Endothelial cell of umbilical vein (primary cell): ENCODE data around the gene PPP1R9B. TPM values are rescaled to one million over a fixed set of nuclear protein-coding genes. Genes with fewer than 3 reads are reported as not detected.

Experiments
- BruUV-seq: library from RNA; stranded (reverse); fragments of 400-500 nt; replicated peaks from 2 replicates; lab custom pipeline; 2021; lab: Mats Ljungman, UMichigan
- CTCF ChIA-PET: fragments of 300-600, 350-600 bp; sonication (Branson Sonifier 250); formaldehyde crosslinking; loops from one replicate; lab custom pipeline; 2021; ENCODE audit warnings: antibody characterized with exemption, inconsistent platforms; lab: Charles Lee
- POLR2A ChIA-PET: fragments of 300-600, 350-600 bp; sonication (Branson Sonifier 250); formaldehyde crosslinking; loops from one replicate; lab custom pipeline; 2021; ENCODE audit warnings: antibody characterized with exemption, inconsistent platforms; lab: Charles Lee
- DNase-seq: peaks from one replicate; pipeline ENCODE4 v3.0.0-alpha.2; 2011; ENCODE audit warnings: low read depth, low spot score
- FAIRE-seq: peaks from 2 replicates; lab custom pipeline; 2011; peaks lifted over from hg19 to GRCh38; lab: Jason Lieb, UNC
- H2AFZ ChIP-seq: 2 replicates; pipeline ENCODE4 v1.6.0; 2012; ENCODE audit warnings: low read depth, low read length, control low read depth, inconsistent platforms
- H3K27ac ChIP-seq: 2 replicates; pipeline ENCODE4 v1.5.1; 2011; ENCODE audit warnings: low read depth, mild to moderate bottlenecking, control low read depth, low read length, moderate library complexity; ENCODE audit not compliant: insufficient read depth
- H3K27me3 ChIP-seq, 2 experiments: 2 replicates each; pipeline versions ENCODE4 v1.6.0 to v1.6.1; 2011; ENCODE audit warnings: low read length in 2 of 2, mixed read lengths in 1 of 2; ENCODE audit not compliant: control insufficient read depth in 2 of 2, insufficient read depth in 2 of 2
- H3K36me3 ChIP-seq, 2 experiments: 2 replicates in 1 of 2; 3 replicates in 1 of 2; pipeline ENCODE4 v1.5.1; 2011; ENCODE audit warnings: low read length in 2 of 2, mild to moderate bottlenecking in 1 of 2, moderate library complexity in 1 of 2; ENCODE audit not compliant: control insufficient read depth in 2 of 2, insufficient read depth in 2 of 2; ENCODE audit errors: extremely low read depth in 1 of 2
- H3K4me1 ChIP-seq: 3 replicates; pipeline ENCODE4 v1.5.1; 2011; ENCODE audit warnings: mild to moderate bottlenecking, low read length; ENCODE audit not compliant: control insufficient read depth, insufficient read depth; ENCODE audit errors: extremely low read depth
- H3K4me2 ChIP-seq: 2 replicates; pipeline ENCODE4 v1.6.1; 2011; ENCODE audit warnings: low read length, control low read depth, mixed read lengths; ENCODE audit not compliant: insufficient read depth
- H3K4me3 ChIP-seq, 3 experiments: fragments of 200-600 bp in 1 of 3; sonication (generic), shearing (Covaris generic) in 1 of 3; replicated peaks in 1 of 3; 2 replicates each; pipeline ENCODE4 v1.5.1; 2011 to 2016; ENCODE audit warnings: control low read depth in 3 of 3, low read length in 3 of 3, mild to moderate bottlenecking in 2 of 3, inconsistent platforms in 1 of 3, low read depth in 1 of 3, moderate library complexity in 1 of 3; ENCODE audit not compliant: insufficient read depth in 1 of 3
- H3K79me2 ChIP-seq: 2 replicates; pipeline ENCODE4 v1.6.0; 2012; ENCODE audit warnings: low read length, inconsistent platforms; ENCODE audit not compliant: control insufficient read depth, insufficient read depth
- H3K9ac ChIP-seq: replicated peaks from 2 replicates; pipeline ENCODE3; 2011; ENCODE audit warnings: low read length, control low read depth; ENCODE audit not compliant: insufficient read depth; ENCODE audit errors: extremely low read depth
- H3K9me1 ChIP-seq: replicated peaks from 3 replicates; pipeline ENCODE4 v1.6.0; 2011; ENCODE audit warnings: mild to moderate bottlenecking, low read length; ENCODE audit not compliant: control insufficient read depth, insufficient read depth; ENCODE audit errors: extremely low read depth
- H3K9me3 ChIP-seq: replicated peaks from 2 replicates; pipeline ENCODE4 v1.5.1; 2012; ENCODE audit warnings: low read length, inconsistent platforms; ENCODE audit not compliant: control insufficient read depth, insufficient read depth
- H4K20me1 ChIP-seq: replicated peaks from 2 replicates; pipeline ENCODE3; 2011; ENCODE audit warnings: mild to moderate bottlenecking, low read length; ENCODE audit not compliant: control insufficient read depth, insufficient read depth; ENCODE audit errors: extremely low read depth
- CTCF ChIP-seq, 2 donors: IDR thresholded peaks; 1 replicate in 1 of 2; 2 replicates in 1 of 2; pipeline ENCODE4 v1.5.1; 2011; ENCODE audit warnings: low read length in 2 of 2, mild to moderate bottlenecking in 2 of 2, moderate library complexity in 2 of 2, control low read depth in 1 of 2, inconsistent platforms in 1 of 2, low read depth in 1 of 2; ENCODE audit not compliant: insufficient read depth in 1 of 2; ENCODE audit errors: extremely low read depth in 1 of 2
- EZH2 ChIP-seq: IDR thresholded peaks from 2 replicates; pipeline ENCODE4 v1.6.1; 2012; ENCODE audit warnings: borderline replicate concordance, low read depth, mild to moderate bottlenecking, moderate library complexity, low read length, inconsistent platforms; ENCODE audit not compliant: severe bottlenecking
- FOS ChIP-seq: IDR thresholded peaks from 2 replicates; pipeline ENCODE4 v1.6.1; 2011; ENCODE audit warnings: mild to moderate bottlenecking, low read length, moderate library complexity, borderline replicate concordance; ENCODE audit not compliant: insufficient read depth
- GATA2 ChIP-seq: IDR thresholded peaks from 2 replicates; pipeline ENCODE4 v1.7.0; 2011; ENCODE audit warnings: low read depth, mild to moderate bottlenecking, moderate library complexity, mixed read lengths, low read length; ENCODE audit not compliant: insufficient read length, insufficient read depth
- MAX ChIP-seq: IDR thresholded peaks from 2 replicates; pipeline ENCODE4 v1.6.1; 2011; ENCODE audit not compliant: insufficient read depth, insufficient read length
- POLR2A ChIP-seq: IDR thresholded peaks from 2 replicates; pipeline ENCODE4 v1.6.1; 2012; ENCODE audit warnings: low read depth, mild to moderate bottlenecking, control low read depth, low read length
- POLR2AphosphoS5 ChIP-seq: IDR thresholded peaks from 2 replicates; pipeline ENCODE4 v1.6.1; 2012; ENCODE audit warnings: low read depth, mild to moderate bottlenecking, control low read depth, low read length, moderate library complexity; ENCODE audit not compliant: insufficient read depth
- dilution Hi-C: fragments of 300-500 bp; cut with MboI; formaldehyde crosslinking; loops from one replicate; pipeline ENCODE4 v1.15.0; 2019; ENCODE audit warnings: low sequenced_read_pairs; ENCODE audit not compliant: extremely low pct_ligation_motif_present
- intact Hi-C: fragments of 100-400 bp; cut with micrococcal nuclease; formaldehyde crosslinking; loops from one replicate; pipeline ENCODE4 v1.10.0; 2022
- polyA plus RNA-seq, 4 experiments: library from polyadenylated mRNA; depleted of rRNA in 3 of 4; stranded (reverse) in 3 of 4; unstranded in 1 of 4; fragments of >200 nt; gene quantifications; 2 replicates each; pipeline versions ENCODE4 v1.2.1 to v1.2.3, GENCODE V29; 2011 to 2012; ENCODE audit warnings: missing spikeins in 1 of 4
- total RNA-seq: library from RNA; stranded (reverse); gene quantifications from 2 replicates; pipeline ENCODE4 v1.2.3, GENCODE V29; 2021

The PPP1R9B gene
- total and polyA plus RNA-seq, 2 donors (not counting 3 experiments of a cell fraction or from before 2014, with no cell fraction given): 20.1 to 60.2 TPM

GRCh38 chr17:50181144-50181543 is 30.7 kb upstream of the PPP1R9B start:
- Histone ChIP-seq H3K4me2 (no peak overlapping the region), H3K4me3 (no peak overlapping the region), H4K20me1 (no peaks in the 10 kb centered on the region), H3K27me3 (no peaks in the 10 kb centered on the region), H3K79me2 (no peaks in the 10 kb centered on the region), H3K9me1 (no peaks in the 10 kb centered on the region), H3K9me3 (no peaks in the 10 kb centered on the region), H3K4me1 (peaks cover 12% of the 10 kb centered on the region), H3K27ac (no peak overlapping the region), H3K36me3 (no peaks in the 10 kb centered on the region), H2AFZ (no peak overlapping the region), H3K9ac (no peak overlapping the region)
- intact Hi-C loops: no loop called here
- no peak for DNase-seq
- ChIA-PET POLR2A (no interaction called here), CTCF (interaction anchor here (1.2 to 1.6 kb wide), 4 partner anchors 12 to 19 kb away, joined by 4 to 8 read pairs (median 4); no protein-coding TSS in a partner anchor)
- dilution Hi-C loops: no loop called here
- TF ChIP-seq GATA2: no peak
- no peak for TF ChIP-seq POLR2A
- no peak for TF ChIP-seq EZH2
- TF ChIP-seq MAX: no peak
- TF ChIP-seq POLR2AphosphoS5: no peak
- no peak for TF ChIP-seq CTCF (IDR thresholded peaks at IDR 0.05; ENCODE audit: extremely low read depth in 1 of 2, insufficient read depth in 1 of 2, low read depth in 1 of 2, low read length in 2 of 2)
- no peak for TF ChIP-seq FOS
- no peak for FAIRE-seq
- BruUV-seq: no TSS peak
